Midbrain (tissue), 1 donor: ENCODE measurements around the gene RBM38.

Experiments
- DNase-seq: peaks from one replicate; lab custom pipeline; 2025; lab: John Stamatoyannopoulos, UW

The RBM38 gene

DNA sequence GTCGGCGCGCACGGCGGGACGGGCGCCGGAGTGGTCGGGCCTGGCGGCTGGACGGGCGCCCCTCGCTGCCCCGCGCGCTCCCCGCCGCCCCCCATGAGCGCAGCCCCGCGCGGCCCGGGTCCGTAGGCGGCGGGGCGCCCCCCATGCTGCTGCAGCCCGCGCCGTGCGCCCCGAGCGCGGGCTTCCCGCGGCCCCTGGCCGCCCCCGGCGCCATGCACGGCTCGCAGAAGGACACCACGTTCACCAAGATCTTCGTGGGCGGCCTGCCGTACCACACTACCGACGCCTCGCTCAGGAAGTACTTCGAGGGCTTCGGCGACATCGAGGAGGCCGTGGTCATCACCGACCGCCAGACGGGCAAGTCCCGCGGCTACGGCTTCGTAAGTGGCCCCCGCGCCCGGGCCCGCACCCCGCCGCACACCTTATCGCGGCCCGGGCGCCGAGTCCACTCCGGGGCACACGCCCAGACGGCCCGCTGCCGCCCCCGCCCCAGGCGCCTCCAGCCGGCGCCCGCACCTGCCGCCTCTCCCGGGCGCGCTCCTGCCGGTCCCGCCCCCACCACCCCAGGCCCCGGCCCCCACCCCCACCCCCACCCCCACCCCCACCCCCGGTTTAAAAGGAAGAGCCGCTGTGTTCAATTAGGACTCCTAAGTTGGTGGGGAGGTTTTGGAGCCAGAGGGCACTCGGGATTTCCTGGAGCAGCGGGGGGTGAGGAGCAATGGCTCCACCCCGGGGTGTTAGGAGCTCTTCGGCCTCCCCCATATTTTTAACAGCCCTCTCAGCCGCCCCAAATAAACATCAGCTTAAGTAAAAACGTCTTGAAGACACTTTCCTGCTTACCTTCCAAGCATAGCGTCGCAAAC, 474 bp downstream of the RBM38 start:
- DNase-seq: no peak

DNA sequence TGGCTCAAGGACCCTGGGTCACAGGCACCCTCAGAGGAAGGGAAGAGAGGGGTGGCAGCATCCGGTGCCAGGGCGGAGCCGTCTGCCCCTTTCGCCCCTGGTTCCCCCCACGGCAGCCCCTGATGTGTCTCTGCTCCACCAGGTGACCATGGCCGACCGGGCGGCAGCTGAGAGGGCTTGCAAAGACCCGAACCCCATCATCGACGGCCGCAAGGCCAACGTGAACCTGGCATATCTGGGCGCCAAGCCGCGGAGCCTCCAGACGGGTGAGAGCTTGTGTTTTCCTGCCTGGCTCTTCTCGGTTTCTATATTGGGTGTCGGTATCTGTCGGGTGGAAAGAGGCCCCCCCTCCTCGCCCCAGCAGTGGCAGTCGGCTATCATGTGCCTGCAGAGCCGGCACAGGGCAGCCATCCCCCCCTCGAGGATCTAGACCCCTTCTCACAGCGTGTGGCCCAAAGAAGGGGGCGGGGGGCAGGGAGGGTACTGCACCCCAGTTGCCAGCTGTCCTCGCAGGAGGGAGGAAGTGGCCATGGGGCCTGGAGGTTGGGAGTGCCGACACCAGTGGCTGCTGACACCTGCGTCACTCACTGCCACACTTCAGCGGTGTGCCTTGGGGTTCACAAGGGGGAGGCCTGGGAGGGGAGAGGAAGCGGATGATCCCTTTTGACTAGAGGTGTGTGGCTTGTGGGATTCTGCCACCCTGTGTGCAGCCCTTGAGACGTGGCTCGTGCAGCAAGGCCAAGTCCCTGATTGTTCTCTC, 1.5 kb downstream of the RBM38 start:
- peak; percentile 8 for DNase-seq

DNA sequence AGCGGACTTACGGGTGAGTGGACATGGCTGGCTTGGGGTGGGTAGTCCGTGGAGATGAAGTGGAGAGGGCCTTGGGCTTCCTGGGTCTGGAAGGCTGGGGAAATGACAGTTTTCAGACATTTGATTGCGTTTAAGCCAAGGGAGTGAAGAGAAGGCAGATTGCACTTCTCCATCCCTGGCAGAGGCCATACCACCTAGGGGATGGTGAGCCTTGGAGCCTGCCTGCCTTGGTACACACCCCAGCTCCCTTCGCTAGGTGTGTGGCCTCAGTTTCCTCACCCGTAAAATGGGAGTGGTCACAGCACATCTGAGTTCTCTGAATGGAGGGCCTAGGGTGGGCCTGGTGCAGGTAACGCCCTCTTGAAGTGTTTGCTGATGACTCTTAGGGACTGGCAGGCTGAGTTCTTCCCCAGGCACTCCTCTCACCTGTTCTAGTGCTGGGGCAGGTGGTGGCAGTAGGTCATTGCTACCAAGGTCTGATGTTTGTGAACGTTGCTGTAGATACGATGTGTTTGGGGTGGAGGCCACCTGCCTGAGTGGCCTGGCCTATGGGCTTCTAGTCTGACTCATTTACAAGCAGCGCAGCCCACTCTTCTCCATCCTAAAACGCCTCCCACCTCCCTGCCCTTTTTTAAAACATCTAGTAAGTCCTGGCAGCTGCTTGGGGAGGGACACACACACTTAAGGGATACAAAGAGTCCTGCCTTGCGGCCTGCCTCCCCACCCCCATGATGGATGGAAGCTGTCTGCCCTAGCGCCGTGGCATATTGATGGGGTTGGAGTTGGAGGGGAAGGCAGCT, 2.3 kb downstream of the RBM38 start:
- no peak for DNase-seq

DNA sequence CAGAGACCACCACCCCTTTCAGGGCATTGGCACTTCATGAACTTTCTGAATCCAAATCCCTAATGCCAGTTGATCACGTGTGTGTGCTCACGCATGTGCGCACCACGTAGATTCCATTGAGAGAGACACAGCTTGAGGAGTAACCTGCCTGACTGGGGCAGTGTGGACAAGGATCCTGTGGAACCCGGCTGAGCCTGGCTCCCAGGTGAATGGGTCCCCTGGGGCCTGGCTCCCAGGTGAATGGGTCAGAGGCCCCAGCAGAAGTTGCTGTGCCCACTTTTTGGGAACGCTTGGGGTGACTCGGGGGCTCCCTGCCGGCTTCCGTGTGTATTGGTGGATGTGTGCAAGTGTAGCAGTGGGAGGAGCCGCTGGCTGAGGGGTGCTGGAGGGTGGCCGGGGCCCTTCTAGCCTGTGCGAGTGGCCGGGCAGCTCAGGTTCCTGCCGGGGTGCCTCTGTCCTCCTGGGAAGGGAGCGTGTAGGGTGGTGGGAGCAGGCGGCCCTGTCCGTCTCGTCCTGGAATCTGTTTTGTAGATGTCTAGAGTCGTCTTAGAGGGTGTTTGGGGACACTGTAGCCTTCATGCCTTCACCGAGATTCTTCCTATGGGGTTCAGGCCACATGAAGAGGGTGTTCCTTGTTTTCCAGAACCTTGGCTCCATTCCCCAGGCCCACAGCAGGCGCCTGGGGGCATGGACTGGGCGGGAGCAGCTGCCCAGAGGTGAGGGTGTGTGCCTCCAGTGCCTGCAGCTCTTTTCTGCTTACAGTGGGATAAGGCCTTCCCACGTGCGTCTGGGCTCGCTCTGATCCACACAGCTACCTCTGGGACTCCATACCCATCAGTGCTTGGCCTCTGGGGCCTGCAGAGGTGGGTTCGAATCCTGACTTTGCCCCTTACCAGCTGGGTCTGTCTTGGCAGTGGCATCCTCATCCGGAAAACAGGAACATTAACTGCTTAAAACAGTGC, 3.2 kb downstream of the RBM38 start:
- DNase-seq: no peak

DNA sequence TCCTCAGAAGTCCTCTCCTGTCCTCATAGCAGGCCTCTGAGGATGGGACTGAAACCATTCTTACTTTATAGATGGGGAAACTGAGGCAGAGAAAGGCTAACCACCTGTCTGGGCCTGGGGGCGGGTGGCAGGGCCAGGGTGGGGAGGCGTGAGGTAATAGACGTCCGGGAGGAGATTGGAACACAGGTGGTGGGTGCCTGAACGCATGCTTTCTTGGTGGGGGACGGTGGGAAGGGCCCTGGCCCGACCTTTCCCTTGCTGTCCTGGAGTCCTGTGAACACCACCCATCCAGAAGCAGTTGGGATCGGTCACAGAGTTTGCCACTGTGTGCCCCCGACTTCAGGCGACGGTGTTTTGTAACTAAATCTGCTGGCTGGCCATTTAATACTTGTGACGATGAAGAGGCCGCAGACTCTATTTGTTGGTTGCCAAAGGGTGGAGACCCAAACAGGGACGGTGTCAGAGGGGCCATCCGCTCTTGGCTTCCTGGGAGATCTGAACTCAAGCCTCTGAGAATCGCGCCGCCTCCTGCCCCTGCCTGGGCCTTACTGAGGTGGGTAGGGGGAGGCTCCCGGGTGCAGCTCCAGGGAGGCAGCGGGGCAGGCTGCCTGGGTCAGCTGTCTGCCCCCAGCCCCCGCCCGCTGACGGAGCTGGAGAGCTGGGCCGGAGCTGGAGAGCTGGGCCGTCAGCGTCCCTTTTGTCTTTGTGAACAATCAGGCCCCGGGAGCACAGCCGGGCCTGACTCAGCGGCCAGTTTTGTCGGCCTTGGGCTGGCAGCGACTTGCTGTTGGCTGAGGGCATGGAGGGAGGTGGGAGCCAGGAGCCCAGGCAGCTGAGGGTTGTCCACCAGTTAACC, 4.1 kb downstream of the RBM38 start:
- peak; percentile 95 for DNase-seq

DNA sequence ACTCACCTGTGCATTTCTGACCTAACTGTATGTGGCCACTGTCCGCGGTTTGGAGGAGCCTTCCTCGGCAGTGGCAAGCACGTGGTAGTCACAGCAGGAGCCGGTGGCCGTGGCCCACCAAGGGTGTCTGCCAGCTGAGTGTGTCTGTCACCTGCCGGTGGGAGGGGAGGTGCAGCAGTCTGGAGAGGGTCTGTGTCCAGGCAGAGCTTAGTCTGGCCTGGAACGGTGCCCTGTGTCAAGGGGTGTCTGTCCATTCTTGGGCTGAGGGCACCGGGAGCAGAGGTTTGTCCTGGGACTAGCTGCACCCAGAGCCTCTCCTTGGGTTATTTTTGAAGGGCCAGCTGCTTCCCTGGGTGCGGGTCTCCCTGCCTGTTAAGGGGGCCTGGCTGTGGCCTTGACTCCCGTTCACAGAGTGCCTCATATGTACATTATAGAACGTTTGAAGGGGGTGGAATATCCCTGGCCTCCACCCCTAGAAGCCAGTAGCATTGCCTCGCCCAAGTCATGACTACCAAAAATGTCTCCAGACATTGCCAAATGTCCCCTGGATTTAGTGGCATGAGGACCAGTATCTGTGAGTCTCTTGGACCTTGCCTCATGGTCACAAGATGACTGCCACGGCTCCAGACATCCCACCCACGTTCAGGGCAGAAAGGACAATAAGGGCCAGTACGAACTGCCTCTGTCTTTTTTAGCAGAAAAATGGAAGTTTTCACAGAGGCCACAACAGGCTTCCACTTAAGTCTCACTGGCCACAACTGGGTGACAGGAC, 5.2 kb downstream of the RBM38 start:
- no peak for DNase-seq

DNA sequence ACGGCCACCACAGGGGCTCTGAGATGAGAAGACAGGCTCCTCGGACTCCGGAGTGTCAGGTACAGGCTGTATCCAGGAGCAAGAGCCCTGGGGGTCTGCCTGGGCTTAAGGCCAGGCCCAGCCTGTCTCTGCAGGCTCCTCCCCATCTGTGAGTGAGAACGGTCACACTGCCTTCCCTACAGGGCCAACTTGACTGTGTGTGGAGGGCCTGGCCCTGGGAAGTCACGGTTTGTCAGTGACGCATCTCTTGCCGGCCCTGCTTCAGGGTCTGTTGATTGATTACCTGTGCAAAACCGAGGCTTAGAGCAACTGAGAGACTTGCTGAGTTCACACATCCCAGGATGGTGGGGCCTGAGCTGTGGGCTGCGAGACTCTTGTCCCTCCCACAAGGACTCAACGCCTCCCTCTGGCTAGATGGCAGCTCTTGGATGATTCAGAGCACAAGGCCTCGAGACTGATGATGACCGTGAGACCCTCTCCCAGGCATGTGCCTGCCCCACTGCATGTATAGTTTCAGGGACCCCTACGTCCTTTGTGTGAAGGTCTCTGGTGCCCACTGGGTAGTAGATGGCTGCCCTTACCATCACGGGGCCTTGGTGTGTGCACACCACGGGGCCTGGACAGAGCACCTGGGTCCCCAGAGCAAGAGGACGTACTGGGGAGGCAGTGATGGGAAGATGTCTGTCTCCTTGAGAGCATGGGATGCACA, 5.9 kb downstream of the RBM38 start:
- no peak for DNase-seq

DNA sequence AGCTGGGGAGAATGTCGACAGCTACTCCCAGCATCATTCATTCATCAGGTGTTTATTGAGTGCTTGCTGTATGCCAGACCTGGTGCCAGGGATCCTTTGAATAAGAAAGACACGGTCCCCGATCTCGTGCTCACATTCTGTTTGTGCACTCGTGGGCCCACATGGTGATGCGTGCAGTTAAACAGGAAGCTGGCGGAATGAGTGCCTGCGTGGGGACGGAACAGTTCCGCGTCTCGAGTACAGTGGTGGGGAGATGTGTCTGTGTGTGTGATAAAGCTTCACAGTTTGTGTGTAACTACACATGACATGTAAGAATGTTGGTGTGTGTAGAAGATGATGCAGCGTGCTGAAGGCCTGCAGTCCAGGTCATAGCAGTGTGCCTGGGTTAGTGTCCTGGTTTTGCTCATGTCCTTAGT, 6.5 kb downstream of the RBM38 start:
- no peak for DNase-seq

DNA sequence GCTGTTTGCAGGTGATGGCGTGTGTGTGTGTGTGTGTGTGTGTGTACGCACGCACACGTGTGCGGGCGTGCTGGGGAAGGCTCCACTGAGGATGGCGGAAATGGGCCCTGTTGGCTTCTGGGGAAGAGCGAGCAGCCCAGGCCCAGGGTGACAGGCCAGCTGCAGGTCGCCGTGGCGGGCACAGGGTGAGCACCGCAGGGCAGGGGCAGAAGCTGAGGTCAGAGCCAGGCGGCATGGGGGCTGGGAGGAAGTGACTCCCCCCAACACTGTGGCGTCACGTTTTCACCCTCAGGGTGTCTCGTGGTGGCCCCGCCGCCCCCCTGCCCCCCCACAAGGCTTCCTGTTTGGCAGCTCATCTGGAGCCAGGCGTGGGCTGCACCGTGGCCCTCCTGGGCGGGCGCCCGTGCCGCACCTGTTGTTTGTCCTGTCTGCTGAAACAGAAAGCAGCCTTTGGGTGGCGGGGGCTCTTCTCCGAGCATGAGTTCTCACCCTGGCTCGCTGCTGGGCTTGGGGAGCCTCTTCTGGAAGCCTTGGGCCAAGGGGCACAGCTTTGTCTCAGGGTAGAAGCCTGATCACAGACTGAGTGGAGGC, 7.1 kb downstream of the RBM38 start:
- no peak for DNase-seq

DNA sequence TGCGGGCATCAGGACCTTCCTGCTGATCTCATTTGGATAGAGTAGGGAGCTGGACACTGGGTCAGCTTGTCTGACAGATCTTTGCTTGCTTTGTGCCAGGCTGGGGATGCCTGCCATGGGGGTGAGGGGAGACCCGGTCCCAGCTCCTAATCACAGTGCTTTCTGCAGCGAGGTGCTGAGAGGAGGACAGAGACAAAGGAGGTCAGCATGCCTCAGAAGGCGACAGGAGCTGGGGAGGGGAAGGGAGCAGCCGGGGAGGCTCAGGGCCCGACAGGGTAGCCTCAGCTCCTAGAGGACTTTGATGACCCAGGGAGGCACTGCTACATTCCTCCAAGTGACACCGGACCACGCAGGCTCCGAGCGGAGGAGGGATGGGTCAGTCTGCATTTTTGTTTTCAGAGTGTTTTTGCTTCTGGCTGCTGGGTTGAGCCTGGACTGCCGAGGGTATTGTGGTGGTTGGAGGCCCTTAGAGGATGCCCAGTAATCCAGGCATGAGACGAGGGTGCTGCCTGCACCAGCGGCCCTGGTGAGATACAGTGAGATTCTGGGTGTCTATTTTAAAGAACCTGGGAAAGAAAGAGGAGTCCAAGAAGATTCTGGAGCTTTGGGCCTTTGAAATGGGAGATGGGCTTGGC, 7.8 kb downstream of the RBM38 start:
- DNase-seq: peak; percentile 12

DNA sequence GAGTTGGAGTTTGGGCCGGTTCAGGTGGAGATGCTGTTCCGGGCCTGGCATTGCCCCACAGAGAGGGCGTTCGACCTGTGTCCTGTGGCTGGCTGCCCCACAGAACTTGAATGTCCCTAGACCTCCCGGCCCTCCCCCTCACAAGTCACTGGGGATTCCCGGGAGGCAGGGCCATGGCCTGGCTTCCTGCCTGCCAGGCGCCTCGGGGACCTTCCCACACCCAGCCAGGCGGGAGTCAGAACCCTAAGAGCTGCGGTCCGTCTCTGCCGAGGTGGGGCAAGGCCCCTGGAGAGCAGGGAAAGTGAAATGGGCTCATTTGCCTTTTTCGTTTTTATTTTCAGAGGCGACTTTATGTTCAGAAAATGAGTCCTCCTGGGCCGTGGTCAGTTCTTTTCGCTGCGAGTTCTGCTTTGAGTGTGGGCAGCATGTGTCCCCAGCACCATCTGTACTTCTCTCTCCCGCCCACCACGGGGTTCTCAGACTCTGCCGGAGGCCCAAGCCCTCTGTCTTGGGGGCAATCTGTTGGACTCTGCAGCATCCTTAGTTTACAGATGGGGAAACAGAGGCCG, 8.5 kb downstream of the RBM38 start:
- no peak for DNase-seq

DNA sequence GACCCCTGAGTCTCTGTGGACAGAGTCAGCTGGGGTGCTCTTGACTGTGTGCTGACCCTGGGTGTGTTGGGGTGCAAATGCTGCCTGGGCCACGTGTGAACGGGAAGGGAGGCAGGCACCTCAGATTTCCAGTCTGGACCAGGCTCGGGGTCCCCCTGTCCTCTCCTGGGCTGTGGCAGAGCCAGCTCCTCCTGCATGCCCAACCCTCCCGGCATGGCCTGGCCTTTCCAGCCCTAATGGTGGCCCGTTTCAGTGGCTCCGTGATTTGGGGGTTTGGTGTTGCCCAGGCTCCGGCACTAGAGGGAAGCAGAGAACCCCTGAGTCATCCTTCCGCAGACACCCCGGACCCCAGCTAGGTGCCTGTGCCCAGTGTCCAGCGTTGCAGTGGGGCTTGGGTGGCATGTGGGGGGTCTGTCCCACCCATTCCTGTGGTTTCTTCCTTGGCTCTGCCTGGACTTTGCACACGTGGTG, 9.1 kb downstream of the RBM38 start:
- no peak for DNase-seq

DNA sequence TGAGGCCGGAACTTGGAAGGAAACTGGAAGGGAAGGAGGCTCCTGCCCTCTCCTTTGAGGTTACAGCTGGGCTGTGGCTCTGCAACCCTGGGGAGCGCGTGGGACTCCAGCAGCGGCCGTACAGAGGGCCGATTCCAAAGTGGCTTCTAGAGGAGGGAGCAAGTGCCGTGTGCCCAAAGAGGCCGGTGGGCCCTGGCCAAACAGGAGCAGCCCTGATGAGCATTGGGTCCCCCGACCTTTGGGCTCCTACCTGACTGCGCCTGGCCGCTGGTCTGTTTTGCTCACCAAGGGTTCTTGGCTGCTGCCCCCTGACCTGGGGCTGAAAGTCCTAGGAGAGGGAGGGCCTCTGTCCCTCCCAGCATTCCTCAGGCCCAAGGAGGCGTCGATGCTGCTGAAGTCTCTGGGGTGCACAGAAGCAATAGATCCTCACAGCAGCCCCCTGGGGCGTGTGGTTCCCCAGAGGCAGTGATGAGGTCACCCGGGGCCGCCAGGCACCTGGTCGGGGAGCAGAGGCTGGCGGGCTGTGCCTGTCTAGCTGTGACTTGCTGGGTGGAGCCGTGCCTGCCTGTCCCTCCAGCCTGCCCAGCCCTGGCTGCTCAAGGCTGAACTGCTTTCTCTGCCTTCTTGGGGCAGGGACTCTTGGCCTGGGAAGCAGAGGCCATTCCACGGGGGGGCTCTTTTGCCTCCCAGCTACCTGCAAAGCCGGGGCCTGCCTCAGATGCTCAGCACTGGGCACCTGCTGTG, 9.8 kb downstream of the RBM38 start:
- no peak for DNase-seq

DNA sequence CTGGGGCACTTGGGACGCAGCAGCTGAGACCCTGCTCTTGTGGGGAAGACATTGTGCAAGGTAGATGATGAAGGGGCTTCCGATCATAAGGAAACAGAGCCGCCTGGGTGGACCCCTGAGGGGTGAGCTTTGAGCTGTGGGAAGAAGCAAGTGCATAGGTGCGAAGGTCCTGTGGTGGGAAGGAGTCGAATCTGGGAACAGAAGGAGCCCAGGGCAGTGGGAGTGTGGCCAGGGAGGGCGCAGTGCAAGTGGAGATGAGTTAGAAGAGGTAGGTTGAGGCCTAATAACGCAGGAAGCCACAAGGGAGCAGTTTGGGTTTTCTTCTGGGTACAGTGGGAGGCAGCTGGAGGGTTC, 10.3 kb downstream of the RBM38 start:
- no peak for DNase-seq

DNA sequence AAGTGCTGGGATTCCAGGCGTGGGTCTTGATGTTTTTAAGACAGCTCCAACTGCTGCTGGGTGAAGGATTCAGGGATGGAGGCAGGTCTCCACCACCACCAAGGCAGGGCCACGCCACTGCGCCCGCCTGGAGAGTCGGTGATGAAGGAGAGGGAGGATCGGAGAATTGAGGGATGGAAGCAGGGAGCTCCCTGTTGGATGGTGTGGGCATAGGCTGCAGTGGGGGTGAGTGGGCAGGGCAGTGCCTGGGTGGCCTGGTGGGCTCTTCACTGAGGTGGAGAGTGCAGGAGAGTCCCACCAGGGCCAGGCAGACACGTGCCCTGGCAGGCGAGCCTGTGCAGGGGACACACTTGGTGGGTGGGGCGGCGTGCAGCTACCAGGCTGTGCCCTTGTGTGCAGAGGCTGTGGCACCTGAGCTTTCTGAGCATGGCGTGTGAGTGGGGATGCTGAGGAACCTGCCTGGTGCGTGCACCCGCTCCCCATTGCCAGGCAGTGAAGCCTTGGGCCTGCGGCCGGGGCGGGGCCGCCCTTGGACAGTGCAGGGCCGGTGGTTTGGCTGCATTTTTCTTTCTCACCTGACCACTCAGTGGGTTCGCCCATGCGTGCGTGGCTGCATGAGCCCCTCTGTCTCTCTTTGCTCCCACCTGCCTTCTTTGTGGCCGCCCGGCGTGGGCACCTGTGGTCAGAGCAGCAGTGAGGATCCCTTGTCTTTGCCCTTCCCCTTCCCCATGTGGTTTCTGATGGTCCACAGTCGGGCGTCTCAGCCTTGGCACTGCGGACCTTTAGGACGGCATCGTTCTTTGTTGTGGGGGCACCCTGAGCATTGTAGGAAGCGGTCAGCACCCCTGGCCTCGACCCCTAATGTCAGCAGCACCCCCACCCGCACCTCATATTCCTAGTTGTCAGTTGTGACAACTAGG, 11.3 kb downstream of the RBM38 start:
- no peak for DNase-seq

DNA sequence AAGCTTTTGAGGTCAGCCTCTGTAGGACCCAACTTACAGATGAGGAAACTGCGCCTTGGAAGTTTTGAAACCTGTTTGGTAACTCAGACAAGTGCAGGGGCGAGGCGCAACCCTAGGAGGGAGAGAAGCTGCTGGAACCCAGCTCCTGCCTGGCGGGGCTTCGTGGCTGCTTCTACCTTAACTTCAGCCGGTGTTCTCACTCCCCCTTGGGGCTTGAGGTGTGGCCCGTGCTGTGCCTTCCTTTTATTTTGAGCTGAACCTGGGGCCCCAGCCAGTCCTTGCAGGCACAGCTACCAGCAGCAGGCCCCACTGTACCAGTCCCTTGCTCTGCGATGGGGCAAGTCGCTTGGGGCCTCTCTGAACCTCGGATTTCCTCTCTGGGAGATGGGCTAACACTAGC, 12.0 kb downstream of the RBM38 start:
- no peak for DNase-seq
